OCI-LY3 (cell line): ENCODE results near the gene TMEM18.

Source experiments
- CTCF ChIP-seq: fragments of 200-600, 300-600 bp; sonication (generic); IDR thresholded peaks from 2 replicates; pipeline ENCODE4 v1.5.1; 2014; ENCODE audit warnings: antibody characterized with exemption, low read length, low read depth
- EZH2phosphoT487 ChIP-seq: fragments of 200-600 bp; shearing (Covaris generic); IDR thresholded peaks from 2 replicates; pipeline ENCODE4 v1.6.1; 2018; ENCODE audit warnings: antibody characterized with exemption, mixed run types, low read depth

DNA sequence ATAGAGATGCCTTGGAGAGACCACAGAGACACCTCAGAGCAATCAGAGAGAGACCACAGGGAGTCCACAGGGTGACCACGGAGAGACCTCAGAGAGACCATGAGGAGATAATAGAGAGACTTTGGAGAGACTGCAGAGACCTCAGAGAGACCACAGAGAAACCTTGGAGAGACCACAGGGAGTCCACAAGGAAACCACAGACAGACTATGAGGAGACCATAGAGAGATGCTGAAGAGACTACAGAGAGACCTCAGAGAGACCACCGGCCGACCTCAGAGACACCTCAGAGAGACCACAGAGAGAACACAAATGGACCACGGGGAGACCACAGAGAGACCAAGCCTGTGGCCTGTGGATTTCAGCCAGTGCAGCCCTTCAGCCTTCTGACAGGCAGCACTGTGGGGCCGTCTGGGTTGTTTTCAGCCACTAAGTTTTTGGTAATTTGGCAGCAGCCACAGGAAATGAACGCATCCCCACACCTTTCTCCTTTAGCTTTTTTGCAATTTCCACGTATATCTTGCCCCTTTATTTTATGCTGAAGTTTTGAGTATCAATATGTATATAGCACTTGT is 11.4 kb upstream of the TMEM18 start:
- no peak for TF ChIP-seq CTCF
- no peak for TF ChIP-seq EZH2phosphoT487
